GM19468 (cell line): ENCODE measurements around the gene ALOX12.
"Not testable (repeated sequence)": the region's sequence is repeated elsewhere in the genome, so short reads cannot be mapped to it uniquely, and the experiment has no call there.

ENCODE experiments used
- ATAC-seq: cut with Tn5 transposase; IDR thresholded peaks from one replicate; pipeline ENCODE4 v1.9.1; 2021; ENCODE audit warnings: mild to moderate bottlenecking, moderate library complexity, moderate number of reproducible peaks; ENCODE audit not compliant: unreplicated experiment; ENCODE audit errors: extremely low read depth

Gene ALOX12

GRCh38 chr17:7043182-7043496, 47.3 kb downstream of the ALOX12 start:
- ATAC-seq = no peak

- no peak for ATAC-seq
Observed at GRCh38 chr17:7043497-7044198, 47.8 kb downstream of the ALOX12 start, which contains the start of gene SLC16A11. SLC16A11 (minus strand) TSS chr17:7044092; CDS start chr17:7043513, 579 bp downstream.

- ATAC-seq = no peak
Observed at GRCh38 chr17:7045492-7046126, 49.8 kb downstream of the ALOX12 start.

- ATAC-seq = no peak
Observed at GRCh38 chr17:7046127-7046724, 50.4 kb downstream of the ALOX12 start.

GRCh38 chr17:7046725-7047397, 51.0 kb downstream of the ALOX12 start:
- not testable (repeated sequence) for ATAC-seq

- ATAC-seq = no peak
Observed at GRCh38 chr17:7047566-7047965, 51.7 kb downstream of the ALOX12 start.

GRCh38 chr17:7048968-7049367, 53.1 kb downstream of the ALOX12 start:
- ATAC-seq = no peak

- not testable (repeated sequence) for ATAC-seq
Observed at GRCh38 chr17:7050583-7050982, 54.7 kb downstream of the ALOX12 start.

GRCh38 chr17:7056386-7056785, 60.5 kb downstream of the ALOX12 start:
- no peak for ATAC-seq

- no peak for ATAC-seq
Observed at GRCh38 chr17:7058831-7059447, 63.1 kb downstream of the ALOX12 start.
